Camera-type eye (tissue), 1 donor: Measurements from ENCODE around the gene ZNF529. TPM values are rescaled to one million over a fixed set of nuclear protein-coding genes. Genes with fewer than 3 reads are reported as not detected.

Source experiments
- total RNA-seq: library from RNA; depleted of rRNA; stranded (reverse); fragments of >200 nt; gene quantifications from one replicate; pipeline ENCODE4 v1.2.3, GENCODE V29; 2014

Gene ZNF529
- total RNA-seq = 48.1 TPM

GRCh38 chr19:36573020-36573894 lies at the start of gene ZNF529:
ZNF529 (minus strand) TSS chr19:36573292; CDS start chr19:36572346, 946 bp downstream.

GRCh38 chr19:36605101-36605876 lies 32.2 kb upstream of the ZNF529 start, which contains the start of gene ZNF382:
ZNF382 (plus strand) TSS chr19:36605313; CDS start chr19:36609915, 4,602 bp downstream.

GRCh38 chr19:36528194-36528920 lies 44.7 kb downstream of the ZNF529 start, which contains the start of gene ZNF260:
ZNF260 (minus strand) TSS chr19:36528271; CDS start chr19:36515238, 13,033 bp downstream.

Other genes with a start within 250 kb of the ZNF529 start
- 33.5 TPM for gene ZFP14, start 194.1 kb downstream of the ZNF529 start, total RNA-seq
- 32.9 TPM for gene ZFP82, start 154.6 kb downstream of the ZNF529 start, total RNA-seq
- gene ZNF566, start 83.7 kb downstream of the ZNF529 start, total RNA-seq = 43.4 TPM
- gene ZNF260, start 45.0 kb downstream of the ZNF529 start, total RNA-seq = 49.8 TPM
- gene ZNF382, start 32.0 kb upstream of the ZNF529 start, total RNA-seq = 74.7 TPM
- 37.4 TPM for gene ZNF461, start 93.5 kb upstream of the ZNF529 start, total RNA-seq
- 20.6 TPM for gene ZNF567, start 114.3 kb upstream of the ZNF529 start, total RNA-seq
- gene ZNF850, start 199.5 kb upstream of the ZNF529 start, total RNA-seq = 13.0 TPM